ENCODE measurements around the gene ABAT.
"Not testable (repeated sequence)": the region's sequence is repeated elsewhere in the genome, so short reads cannot be mapped to it uniquely, and the experiment has no call there.

The ABAT gene

GRCh38 chr16:8649829-8650554, 24.4 kb upstream of the ABAT start:
- no peak for DNase-seq

GRCh38 chr16:8651958-8652357, 22.5 kb upstream of the ABAT start:
- DNase-seq = not testable (repeated sequence)

GRCh38 chr16:8655184-8655717, 19.2 kb upstream of the ABAT start:
- DNase-seq = no peak

- no peak for DNase-seq
Observed at GRCh38 chr16:8656376-8656775, 18.0 kb upstream of the ABAT start.

GRCh38 chr16:8660841-8661301, 13.5 kb upstream of the ABAT start:
- peak in 3 of 4 experiments; percentile 24 to 40 (median 28) for DNase-seq

- no peak for DNase-seq
Observed at GRCh38 chr16:8661703-8662102, 12.7 kb upstream of the ABAT start.

GRCh38 chr16:8663192-8664089, 11.0 kb upstream of the ABAT start:
- no peak for DNase-seq

- no peak for DNase-seq
Observed at GRCh38 chr16:8665529-8665928, 8.9 kb upstream of the ABAT start.

- DNase-seq = no peak
Observed at GRCh38 chr16:8667492-8667891, 6.9 kb upstream of the ABAT start.

GRCh38 chr16:8668113-8668512, 6.3 kb upstream of the ABAT start:
- no peak for DNase-seq

- DNase-seq = no peak
Observed at GRCh38 chr16:8669481-8669880, 4.9 kb upstream of the ABAT start.

- DNase-seq = no peak
Observed at GRCh38 chr16:8670014-8670560, 4.3 kb upstream of the ABAT start.

- DNase-seq = peak in 2 of 4 experiments; percentile 27 to 43
Observed at GRCh38 chr16:8673611-8674412, 605 bp upstream of the ABAT start.

- DNase-seq = peak in 3 of 4 experiments; percentile 10 to 22 (median 13)
Observed at GRCh38 chr16:8675183-8676159, 1.1 kb downstream of the ABAT start.

- no peak for DNase-seq
Observed at GRCh38 chr16:8676160-8676547, 1.7 kb downstream of the ABAT start.

GRCh38 chr16:8676737-8677375, 2.4 kb downstream of the ABAT start:
- no peak for DNase-seq

GRCh38 chr16:8677481-8677880, 3.1 kb downstream of the ABAT start:
- no peak for DNase-seq

GRCh38 chr16:8678068-8678927, 3.9 kb downstream of the ABAT start:
- no peak for DNase-seq

- no peak for DNase-seq
Observed at GRCh38 chr16:8679151-8679550, 4.7 kb downstream of the ABAT start.

Measured in activated CD4-positive, CD25-positive, alpha-beta regulatory T cell (primary cell).